Esophagus squamous epithelium (tissue), 4 donors: ENCODE measurements around the gene MRPL48.

ENCODE experiments used
- CTCF ChIP-seq, 6 experiments: fragments of 450-650 bp in 4 of 6; fragments of 200-600 bp in 2 of 6; sonication (generic) in 2 of 6; IDR thresholded peaks; one replicate each; pipeline ENCODE4 v1.5.1; 2016 to 2019; ENCODE audit warnings: antibody characterized with exemption in 6 of 6, mild to moderate bottlenecking in 4 of 6, moderate library complexity in 4 of 6
- POLR2A ChIP-seq, 4 donors: fragments of 450-650 bp; IDR thresholded peaks; one replicate each; pipeline ENCODE4 v1.6.1; 2017; ENCODE audit warnings: antibody characterized with exemption in 4 of 4, mild to moderate bottlenecking in 4 of 4, moderate library complexity in 3 of 4

DNA sequence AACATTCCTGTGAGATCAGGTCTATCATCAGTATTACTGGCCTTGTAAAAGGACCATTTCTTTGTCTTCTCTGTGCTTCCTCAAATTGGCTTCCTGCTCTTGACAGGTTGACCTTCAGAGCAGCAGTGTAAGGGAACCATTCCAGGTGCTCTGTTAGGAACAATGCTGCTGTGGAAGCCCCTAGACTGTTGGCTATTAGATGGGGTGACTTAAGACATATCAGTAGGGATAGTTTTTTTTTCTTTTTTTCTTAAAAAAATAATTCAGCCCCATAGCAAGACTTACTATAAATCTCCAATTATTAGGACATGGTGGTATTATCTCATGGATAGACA, 51.4 kb downstream of the MRPL48 start:
- TF ChIP-seq CTCF (IDR thresholded peaks at IDR 0.05) (no peak), POLR2A (IDR thresholded peaks at IDR 0.05) (no peak)
